Effector CD8-positive, alpha-beta T cell (primary cell): ENCODE data around the gene DMWD.
"Not testable (repeated sequence)": the region's sequence is repeated elsewhere in the genome, so short reads cannot be mapped to it uniquely, and the experiment has no call there.

Experiments used
- DNase-seq: peaks from one replicate; lab custom pipeline; 2025; lab: John Stamatoyannopoulos, UW

The DMWD gene

GRCh38 chr19:45769821-45770191 is 22.8 kb downstream of the DMWD start:
- peak; percentile 57 for DNase-seq

- DNase-seq: peak; percentile 88
Measured at GRCh38 chr19:45768984-45769782, 23.5 kb downstream of the DMWD start, which contains the start of gene SIX5. Gene SIX5 (minus strand): TSS chr19:45769252. CDS start chr19:45768844, 408 bp downstream.

DNA sequence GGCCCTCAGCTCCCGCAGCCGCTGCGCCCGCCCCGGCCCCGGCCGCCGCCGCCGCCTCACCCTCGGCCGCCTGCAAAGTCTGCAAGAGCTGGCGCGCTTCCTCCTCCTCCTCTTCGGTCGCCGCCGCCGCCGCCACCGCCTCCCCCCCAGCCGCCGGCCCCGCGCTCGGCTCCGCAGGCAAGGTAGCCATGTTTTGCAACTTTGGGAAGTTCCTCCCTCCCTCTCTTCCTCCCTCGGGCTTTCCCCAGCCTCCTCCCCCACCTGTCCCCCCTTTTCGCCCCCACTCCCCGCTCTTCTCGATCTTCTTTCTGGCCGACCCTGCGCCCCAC is 24.0 kb downstream of the DMWD start:
- no peak for DNase-seq

DNA sequence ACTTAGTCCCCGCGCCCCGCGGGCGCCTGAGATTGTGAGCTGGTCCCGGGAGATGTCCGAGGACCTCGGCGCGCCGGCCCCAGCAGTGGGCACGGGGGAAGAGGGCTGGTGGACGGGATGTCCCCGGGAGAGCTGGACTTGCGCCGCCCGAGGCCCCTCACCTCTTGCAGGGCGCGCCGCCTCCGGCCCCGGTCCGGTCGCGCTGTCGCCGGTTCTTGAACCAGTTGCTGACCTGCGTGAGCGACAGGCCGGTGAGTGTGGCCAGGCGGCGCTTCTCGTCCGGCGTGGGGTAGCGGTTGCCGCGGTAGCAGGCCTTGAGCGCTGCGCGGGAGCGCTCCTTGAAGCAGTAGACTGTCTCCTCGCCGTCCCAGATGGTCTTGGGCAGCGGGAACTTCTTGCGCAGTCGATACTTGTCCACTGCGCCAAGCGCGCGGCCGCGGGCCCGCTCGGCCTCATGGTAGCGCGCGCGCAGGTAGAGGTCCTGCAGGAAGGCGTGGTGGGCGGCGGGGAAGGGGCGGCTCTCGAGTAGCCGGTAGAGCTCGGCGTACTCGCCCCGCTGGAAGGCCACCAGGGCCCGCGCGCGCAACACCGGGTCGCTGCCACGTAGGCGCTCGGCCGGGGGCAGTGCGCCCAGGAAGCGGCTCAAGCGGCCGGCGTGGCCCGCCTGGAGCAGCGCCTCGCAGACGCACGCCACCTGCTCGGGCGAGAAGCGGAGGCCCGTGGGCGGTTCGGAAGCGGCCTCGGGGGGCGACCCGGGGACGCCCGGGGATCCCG is 24.6 kb downstream of the DMWD start:
- no peak for DNase-seq

DNA sequence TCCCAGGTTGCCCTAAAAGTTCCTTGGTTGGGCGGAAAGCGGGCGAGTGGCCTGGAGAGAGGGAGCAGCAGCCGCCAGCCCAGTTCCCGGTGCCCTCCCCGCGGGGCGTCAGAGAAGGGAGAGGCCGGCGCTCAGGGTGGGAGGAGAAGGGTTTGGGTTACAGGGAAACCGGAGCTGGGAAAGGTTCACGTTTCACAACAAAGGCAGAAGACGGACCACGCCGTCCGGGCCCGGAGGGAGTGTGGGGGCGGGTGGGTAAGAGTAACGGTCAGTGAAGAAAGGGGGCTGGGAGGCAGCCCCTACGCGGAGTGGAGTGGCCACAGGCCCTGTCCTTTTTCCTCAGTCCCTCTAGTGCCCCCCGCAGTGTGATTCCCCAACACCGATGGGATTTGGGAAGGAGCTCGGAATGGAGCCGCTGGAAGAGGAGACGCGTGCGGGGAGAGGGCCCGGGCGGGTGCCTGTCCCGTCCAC is 25.2 kb downstream of the DMWD start:
- no peak for DNase-seq

GRCh38 chr19:45766869-45767346 is 25.7 kb downstream of the DMWD start:
- DNase-seq: no peak

- DNase-seq: no peak
Measured at GRCh38 chr19:45766296-45766868, 26.3 kb downstream of the DMWD start.

DNA sequence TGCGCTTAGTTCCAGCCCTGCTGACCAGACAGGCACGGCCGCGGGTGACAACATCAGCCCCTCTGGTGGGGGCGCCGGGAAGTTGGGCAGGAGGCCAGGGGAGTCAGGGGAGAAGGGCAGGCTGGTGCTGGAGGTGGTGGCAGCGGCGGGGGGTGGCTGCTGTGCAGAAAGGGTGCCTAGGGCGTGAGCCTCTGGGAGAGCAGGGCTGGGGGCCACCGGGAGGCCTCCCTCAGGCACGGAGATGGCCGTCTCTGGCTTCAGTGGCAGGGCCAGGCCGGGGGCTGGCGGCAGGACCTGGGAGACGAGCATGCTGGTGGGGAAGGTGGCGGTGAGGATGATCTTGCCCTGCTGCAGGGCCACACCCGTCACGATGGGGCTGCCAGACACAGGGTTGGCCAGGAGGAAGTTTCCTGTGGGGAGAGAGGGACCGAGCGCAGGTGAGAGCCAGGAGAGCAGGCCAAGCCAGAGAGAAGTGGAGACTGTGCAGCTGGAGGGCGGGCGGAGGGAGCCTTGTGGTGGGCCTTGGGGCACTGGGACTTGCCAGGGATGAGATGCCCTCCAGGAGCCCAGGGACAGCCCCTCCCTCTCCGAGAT is 26.8 kb downstream of the DMWD start:
- no peak for DNase-seq

DNA sequence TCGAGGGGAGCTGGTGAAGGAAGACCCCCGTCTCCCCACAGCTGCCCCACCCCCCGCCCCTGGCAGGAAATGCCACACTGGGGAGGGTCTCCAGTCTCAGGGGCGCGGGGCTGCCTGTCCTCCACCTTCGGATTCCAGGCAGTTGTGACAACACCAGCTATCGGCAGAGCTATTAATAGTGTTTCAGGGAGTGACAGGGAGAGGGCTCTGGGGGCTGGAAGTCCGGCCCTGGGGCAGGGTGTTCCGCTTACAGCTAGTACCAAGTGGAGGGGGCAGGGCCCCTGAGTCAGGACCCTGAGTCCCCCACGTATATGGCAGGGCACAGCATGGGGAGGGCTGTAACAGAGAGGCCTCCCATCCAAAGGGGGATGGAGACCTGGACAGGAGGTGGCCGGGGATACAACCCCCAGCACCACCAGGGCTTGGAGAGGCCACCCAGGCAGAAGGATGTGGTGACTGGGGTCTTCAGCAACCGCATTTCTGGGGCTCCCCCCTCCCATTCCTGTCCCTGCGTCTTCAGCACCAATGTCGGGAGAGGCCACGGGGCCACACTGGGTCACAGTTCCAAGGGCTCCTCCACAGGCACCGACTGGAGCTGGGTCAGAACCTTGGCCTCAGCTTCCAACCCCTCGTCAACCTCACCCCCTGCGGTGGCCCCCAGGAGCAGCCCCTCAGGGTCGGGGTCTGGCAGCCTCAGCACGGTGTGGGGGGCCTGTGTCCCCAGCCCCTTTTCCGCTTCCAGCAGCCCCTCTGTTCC is 27.5 kb downstream of the DMWD start:
- DNase-seq: no peak

DNA sequence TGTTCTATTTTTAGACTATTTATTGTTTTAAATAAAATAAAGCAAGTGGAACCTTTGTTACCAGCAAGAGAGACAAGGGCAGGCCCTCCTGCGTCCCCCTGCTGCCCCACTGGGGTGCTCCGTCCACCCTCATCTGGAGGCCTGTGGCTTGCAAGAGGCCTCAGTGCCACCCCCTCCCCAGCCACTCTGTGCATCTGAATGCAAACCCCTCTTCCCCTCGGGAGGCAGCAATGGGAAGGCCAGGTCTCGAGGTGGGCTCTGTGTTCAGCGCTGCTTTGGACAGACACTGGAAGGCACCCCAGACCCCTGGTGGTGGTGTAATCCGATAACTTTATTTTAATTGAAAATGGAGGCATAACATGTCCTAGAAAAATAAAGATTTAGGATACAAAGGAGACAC is 28.2 kb downstream of the DMWD start:
- DNase-seq: no peak

DNA sequence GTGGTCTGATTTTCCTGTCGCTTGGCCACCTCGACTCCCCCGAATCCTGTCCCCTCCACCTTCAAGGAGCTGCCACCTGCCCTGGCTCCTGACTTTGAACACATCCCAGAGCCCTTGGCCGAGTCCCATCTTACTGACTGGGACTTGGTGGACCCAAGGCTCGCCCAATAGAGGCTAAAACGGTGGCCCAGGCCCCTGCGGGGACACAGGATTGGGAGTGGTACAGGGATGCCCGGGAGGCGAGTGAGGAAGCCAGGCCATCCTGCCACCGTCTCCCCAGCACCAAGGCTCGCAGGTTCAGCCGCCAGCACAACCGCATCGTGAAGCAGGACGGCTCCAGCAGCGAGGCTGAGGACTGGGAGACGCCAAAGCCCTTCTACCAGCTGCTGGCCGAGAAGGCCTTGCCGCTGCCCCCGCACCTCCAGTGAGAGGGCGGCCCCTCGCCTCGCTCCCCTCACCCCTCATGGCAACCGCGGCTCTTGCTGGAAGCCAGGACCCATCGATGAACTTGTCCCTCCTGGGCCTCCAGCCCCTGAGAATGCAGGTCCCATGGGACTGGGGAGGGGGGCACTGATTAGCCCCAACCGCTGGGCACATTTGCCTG is 28.9 kb downstream of the DMWD start:
- DNase-seq: no peak

DNA sequence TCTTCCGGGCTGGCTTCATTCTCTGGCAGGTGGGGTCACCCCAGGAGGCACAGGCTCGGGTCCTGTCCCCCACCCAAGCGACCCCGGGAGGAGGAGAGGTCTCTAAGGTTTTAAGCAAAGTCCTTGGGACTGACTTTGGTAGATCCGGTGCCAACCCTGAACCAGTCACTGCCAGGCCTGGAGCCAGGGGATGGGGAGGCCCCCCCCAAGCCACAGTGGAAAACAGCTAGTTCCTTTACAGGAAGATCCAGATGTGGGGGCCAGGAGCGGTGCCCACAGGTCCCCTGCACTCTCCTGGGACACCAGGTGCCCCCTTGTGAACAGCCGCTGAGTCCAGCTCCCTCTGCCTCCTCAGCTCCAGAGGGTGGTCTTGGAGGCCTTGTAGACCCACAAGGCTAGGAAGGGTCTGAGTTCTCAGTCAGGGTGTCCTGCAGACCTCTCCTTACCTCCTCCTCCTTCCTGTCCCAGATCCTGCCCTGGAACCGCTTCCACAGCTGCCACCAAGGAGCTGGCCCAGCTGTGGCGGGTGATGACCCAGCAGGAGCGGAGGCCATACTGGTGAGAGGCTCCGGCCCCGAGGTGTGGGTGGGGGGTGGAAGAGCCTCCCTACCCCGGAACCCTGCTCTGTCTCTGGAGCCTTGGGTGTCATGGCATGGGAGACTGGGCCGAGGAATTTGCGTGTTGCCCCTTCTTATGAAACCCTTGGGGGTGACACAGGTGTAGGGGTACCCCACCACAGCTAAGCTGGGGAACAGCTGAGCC is 29.6 kb downstream of the DMWD start:
- DNase-seq: no peak

- DNase-seq: no peak
Measured at GRCh38 chr19:45761714-45762113, 30.9 kb downstream of the DMWD start.

GRCh38 chr19:45758921-45759320 is 33.7 kb downstream of the DMWD start:
- DNase-seq: no peak

- no peak for DNase-seq
Measured at GRCh38 chr19:45757695-45758094, 35.0 kb downstream of the DMWD start.

- no peak for DNase-seq
Measured at GRCh38 chr19:45754323-45754722, 38.3 kb downstream of the DMWD start.

DNA sequence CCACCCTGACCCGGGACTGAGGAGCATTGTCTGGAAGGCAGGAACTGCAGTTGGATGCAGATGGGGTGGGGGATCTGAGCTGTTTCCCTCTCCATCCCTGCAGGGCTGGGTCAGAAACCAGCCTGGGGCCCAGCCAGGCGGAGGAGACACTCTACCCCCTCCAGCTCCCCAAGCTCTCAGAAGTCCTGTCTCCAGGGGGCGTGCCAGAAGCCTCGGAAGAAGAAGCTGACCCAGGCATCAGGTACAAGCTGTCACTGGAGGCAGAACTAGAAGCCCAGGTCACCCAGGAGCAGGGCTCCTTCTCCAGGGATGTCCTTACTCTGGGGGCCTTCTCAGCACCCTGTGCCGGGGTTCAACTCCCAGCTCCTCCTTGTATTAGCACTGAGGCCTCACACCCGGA is 39.1 kb downstream of the DMWD start:
- DNase-seq: no peak

DNA sequence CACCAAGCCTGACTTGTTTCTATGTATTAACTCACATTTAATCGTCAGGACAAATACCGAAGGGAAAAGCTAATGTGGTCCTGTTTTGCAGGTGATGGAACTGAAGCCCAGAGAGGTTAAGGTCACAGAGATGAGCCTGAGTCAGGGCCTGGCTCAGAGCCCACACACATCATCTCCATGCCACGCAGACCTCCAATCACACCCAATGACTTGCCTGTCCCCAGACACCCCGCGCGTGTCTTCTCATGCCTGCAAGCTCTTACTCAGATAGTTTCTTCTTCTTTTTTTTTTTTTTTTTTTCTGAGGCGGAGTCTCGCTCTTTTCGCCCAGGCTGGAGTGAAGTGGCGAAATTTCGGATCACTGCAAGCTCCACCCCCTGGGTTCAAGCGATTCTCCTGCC is 40.0 kb downstream of the DMWD start:
- no peak for DNase-seq

DNA sequence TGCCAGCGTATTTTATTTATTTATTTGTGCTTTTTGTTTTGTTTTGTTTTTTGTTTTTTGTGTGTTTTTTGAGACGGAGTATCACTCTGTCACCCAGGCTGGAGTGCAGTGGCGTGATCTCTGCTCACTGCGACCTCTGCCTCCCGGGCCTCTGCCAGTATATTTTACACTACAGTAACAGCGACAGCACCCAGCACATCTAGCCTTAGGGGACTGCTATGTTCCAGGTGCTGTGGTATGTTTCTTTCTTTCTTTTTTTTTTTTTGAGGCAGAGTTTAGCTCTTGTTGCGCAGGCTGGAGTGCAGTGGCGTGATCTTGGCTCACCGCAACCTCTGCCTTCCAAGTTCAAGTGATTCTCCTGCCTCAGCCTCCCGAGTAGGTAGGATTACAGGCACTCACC is 41.2 kb downstream of the DMWD start:
- not testable (repeated sequence) for DNase-seq

GRCh38 chr19:45747513-45747912 is 45.1 kb downstream of the DMWD start:
- no peak for DNase-seq
